NOMO-1 treated with DMSO at 0.1 percent for 48 hours (cell line): ENCODE measurements around the gene MREG.
"Not testable (repeated sequence)": the region's sequence is repeated elsewhere in the genome, so short reads cannot be mapped to it uniquely, and the experiment has no call there.

ENCODE experiments used
- DNase-seq: peaks from one replicate; lab custom pipeline; 2025; ENCODE audit not compliant: unreplicated experiment; lab: John Stamatoyannopoulos, UW

Gene MREG

GRCh38 chr2:215994911-215995310 is 18.4 kb downstream of the MREG start:
- no peak for DNase-seq

- DNase-seq: not testable (repeated sequence)
Measured at GRCh38 chr2:215988556-215989207, 24.7 kb downstream of the MREG start.

- DNase-seq: no peak
Measured at GRCh38 chr2:215985257-215985656, 28.1 kb downstream of the MREG start.

- no peak for DNase-seq
Measured at GRCh38 chr2:215984661-215985060, 28.7 kb downstream of the MREG start.

- no peak for DNase-seq
Measured at GRCh38 chr2:215983581-215984351, 29.6 kb downstream of the MREG start.

GRCh38 chr2:215982465-215982875 is 30.9 kb downstream of the MREG start:
- no peak for DNase-seq

GRCh38 chr2:215981115-215981514 is 32.2 kb downstream of the MREG start:
- no peak for DNase-seq

GRCh38 chr2:215979620-215980019 is 33.7 kb downstream of the MREG start:
- no peak for DNase-seq

- DNase-seq: no peak
Measured at GRCh38 chr2:215974700-215975429, 38.5 kb downstream of the MREG start.

GRCh38 chr2:215973954-215974699 is 39.2 kb downstream of the MREG start:
- DNase-seq: peak; percentile 34

GRCh38 chr2:215973145-215973792 is 40.1 kb downstream of the MREG start:
- DNase-seq: no peak

- no peak for DNase-seq
Measured at GRCh38 chr2:215971671-215972070, 41.7 kb downstream of the MREG start.

- DNase-seq: not testable (repeated sequence)
Measured at GRCh38 chr2:215970894-215971293, 42.5 kb downstream of the MREG start.

- no peak for DNase-seq
Measured at GRCh38 chr2:215970425-215970824, 42.9 kb downstream of the MREG start.

GRCh38 chr2:215969131-215969841 is 44.1 kb downstream of the MREG start:
- DNase-seq: no peak

GRCh38 chr2:215968499-215968898 is 44.9 kb downstream of the MREG start:
- no peak for DNase-seq

GRCh38 chr2:215967590-215968378 is 45.6 kb downstream of the MREG start:
- peak; percentile 4 for DNase-seq

- DNase-seq: no peak
Measured at GRCh38 chr2:215966951-215967350, 46.4 kb downstream of the MREG start.

GRCh38 chr2:215966274-215966673 is 47.1 kb downstream of the MREG start:
- DNase-seq: no peak
